Esophagus muscularis mucosa (tissue), 4 donors: Measurements from ENCODE around the gene LMX1B. TPM values are rescaled to one million over a fixed set of nuclear protein-coding genes. Genes with fewer than 3 reads are reported as not detected.
"Not testable (repeated sequence)": the region's sequence is repeated elsewhere in the genome, so short reads cannot be mapped to it uniquely, and the experiment has no call there.

Experiments used
- DNase-seq: peaks from one replicate; pipeline ENCODE4 v3.0.0-alpha.2; 2017; ENCODE audit errors: extremely low spot score
- H3K27ac ChIP-seq, 4 donors: fragments of 200-600 bp; sonication (generic); replicated peaks in 1 of 4; 1 replicate in 3 of 4; 2 replicates in 1 of 4; pipeline ENCODE4 v1.5.1; 2016 to 2019; ENCODE audit warnings: mild to moderate bottlenecking in 1 of 4
- H3K27me3 ChIP-seq, 4 donors: fragments of 200-600 bp; sonication (generic); one replicate each; pipeline versions ENCODE4 v1.5.1 to v1.6.0; 2016 to 2019
- H3K36me3 ChIP-seq, 4 donors: fragments of 200-600 bp; sonication (generic); one replicate each; pipeline ENCODE4 v1.5.1; 2016 to 2019
- H3K4me1 ChIP-seq, 4 donors: fragments of 200-600 bp; sonication (generic); one replicate each; pipeline ENCODE4 v1.5.1; 2016 to 2019
- H3K4me3 ChIP-seq, 4 donors: fragments of 200-600 bp; sonication (generic); 1 replicate in 2 of 4; 2 replicates in 2 of 4; pipeline ENCODE4 v1.5.1; 2016 to 2019; ENCODE audit warnings: mild to moderate bottlenecking in 4 of 4, moderate library complexity in 1 of 4
- H3K9me3 ChIP-seq, 4 donors: fragments of 200-600 bp; sonication (generic); 1 replicate in 3 of 4; 2 replicates in 1 of 4; pipeline ENCODE4 v1.5.1; 2016 to 2019
- EP300 ChIP-seq: sonication (generic); formaldehyde crosslinking; IDR thresholded peaks from one replicate; pipeline ENCODE4 v1.6.1; 2017; ENCODE audit warnings: antibody characterized with exemption
- POLR2A ChIP-seq: fragments of 450-650 bp; IDR thresholded peaks from one replicate; pipeline ENCODE4 v1.6.1; 2017; ENCODE audit warnings: antibody characterized with exemption, moderate library complexity, mild to moderate bottlenecking, low read depth
- POLR2AphosphoS5 ChIP-seq, 2 donors: sonication (generic); formaldehyde crosslinking; IDR thresholded peaks; one replicate each; pipeline ENCODE4 v1.6.1; 2017; ENCODE audit warnings: antibody characterized with exemption in 2 of 2
- WGBS: methylation state at CpG from one replicate; pipeline ENCODE4 v1.1.5; 2018; 5-methylcytosine and 5-hydroxymethylcytosine counted together
- intact Hi-C: fragments of 100-400 bp; cut with DNase I; formaldehyde crosslinking; loops from one replicate; pipeline ENCODE4 v1.15.1; 2023
- total RNA-seq, 4 donors: library from RNA; depleted of rRNA; stranded (reverse); fragments of >200 nt; gene quantifications; one replicate each; pipeline versions ENCODE4 v1.1.0 to v1.2.1, GENCODE V29; 2016
- TF ChIP-seq, protein P1 (sequence below), 3 experiments: fragments of 200-600 bp in 2 of 3; fragments of 450-650 bp in 1 of 3; sonication (generic) in 2 of 3; IDR thresholded peaks; one replicate each; pipeline ENCODE4 v1.5.1; 2017 to 2019; ENCODE audit warnings: antibody characterized with exemption in 3 of 3, mild to moderate bottlenecking in 2 of 3, moderate library complexity in 1 of 3

Gene LMX1B
- total RNA-seq, 4 donors from 2014 or later, result under 0.01 to 0.66 (median 0.24) TPM

DNA sequence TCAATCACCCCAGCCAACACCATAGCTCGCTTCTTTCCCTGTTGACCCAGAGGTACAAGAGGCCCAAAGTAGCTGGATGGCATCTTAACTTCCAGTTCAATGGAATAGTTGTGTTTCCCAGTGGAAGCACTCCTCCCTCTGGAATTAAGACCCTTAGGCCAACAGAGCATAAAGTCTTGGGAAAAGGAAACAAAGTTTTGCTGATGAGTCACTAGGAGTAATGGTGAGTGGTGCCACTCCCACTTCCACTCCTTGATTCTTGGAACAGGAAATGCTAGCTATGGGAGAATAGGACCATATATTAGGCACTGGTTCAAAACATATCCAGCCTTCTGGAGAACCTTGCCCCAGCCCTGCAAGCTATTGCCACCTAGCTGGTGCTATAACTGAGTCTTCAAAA, 44.7 kb upstream of the LMX1B start:
- Histone ChIP-seq H3K36me3 (no peaks in the 10 kb centered on the region), H3K27me3 (peaks cover 0 to 32% (median 2%) of the 10 kb centered on the region in 4 donors), H3K27ac (no peak overlapping the region), H3K4me3 (no peak overlapping the region), H3K4me1 (no peaks in the 10 kb centered on the region), H3K9me3 (peaks cover 0 to 3% (median 0%) of the 10 kb centered on the region in 4 donors)
- no peak for DNase-seq
- TF ChIP-seq POLR2A, result no peak
- intact Hi-C loops, result no loop called here
- 100% methylated on average over 1 of the region's 1 CpG for WGBS

DNA sequence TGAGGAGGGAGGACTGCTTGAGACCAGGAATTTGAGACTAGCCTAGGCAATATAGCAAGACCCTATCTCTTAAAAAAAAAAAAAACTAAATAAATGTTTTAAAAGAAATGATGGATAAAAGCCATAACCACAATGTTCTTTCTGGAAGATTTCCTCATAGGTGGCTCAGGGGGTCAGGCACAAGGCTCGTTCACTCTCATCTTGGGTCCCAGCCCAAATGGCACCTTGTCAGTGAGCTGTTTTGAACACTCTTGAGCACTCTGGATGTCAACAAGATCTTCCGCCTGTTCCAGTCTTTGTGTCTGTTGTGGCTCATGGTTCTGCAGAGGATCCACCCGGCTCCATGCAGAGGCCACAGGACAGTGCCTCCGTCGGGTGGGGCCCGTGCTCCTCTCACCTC, 35.7 kb upstream of the LMX1B start:
- peaks cover 0 to 1% (median 0%) of the 10 kb centered on the region in 4 donors for H3K4me1 ChIP-seq
- TF ChIP-seq POLR2A (no peak), POLR2AphosphoS5 (IDR thresholded peaks at IDR 0.05) (no peak)
- TF ChIP-seq, protein P1, sequence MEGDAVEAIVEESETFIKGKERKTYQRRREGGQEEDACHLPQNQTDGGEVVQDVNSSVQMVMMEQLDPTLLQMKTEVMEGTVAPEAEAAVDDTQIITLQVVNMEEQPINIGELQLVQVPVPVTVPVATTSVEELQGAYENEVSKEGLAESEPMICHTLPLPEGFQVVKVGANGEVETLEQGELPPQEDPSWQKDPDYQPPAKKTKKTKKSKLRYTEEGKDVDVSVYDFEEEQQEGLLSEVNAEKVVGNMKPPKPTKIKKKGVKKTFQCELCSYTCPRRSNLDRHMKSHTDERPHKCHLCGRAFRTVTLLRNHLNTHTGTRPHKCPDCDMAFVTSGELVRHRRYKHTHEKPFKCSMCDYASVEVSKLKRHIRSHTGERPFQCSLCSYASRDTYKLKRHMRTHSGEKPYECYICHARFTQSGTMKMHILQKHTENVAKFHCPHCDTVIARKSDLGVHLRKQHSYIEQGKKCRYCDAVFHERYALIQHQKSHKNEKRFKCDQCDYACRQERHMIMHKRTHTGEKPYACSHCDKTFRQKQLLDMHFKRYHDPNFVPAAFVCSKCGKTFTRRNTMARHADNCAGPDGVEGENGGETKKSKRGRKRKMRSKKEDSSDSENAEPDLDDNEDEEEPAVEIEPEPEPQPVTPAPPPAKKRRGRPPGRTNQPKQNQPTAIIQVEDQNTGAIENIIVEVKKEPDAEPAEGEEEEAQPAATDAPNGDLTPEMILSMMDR (IDR thresholded peaks at IDR 0.05), result no peak
- H3K27me3 ChIP-seq, result peaks cover 0 to 24% (median 0%) of the 10 kb centered on the region in 4 donors
- H3K27ac ChIP-seq, result no peak overlapping the region
- no peaks in the 10 kb centered on the region for H3K36me3 ChIP-seq
- no peak for DNase-seq
- WGBS, result 71% methylated on average over 6 of the region's 6 CpGs
- H3K4me3 ChIP-seq, result no peak overlapping the region
- no peaks in the 10 kb centered on the region for H3K9me3 ChIP-seq
- intact Hi-C loops, result no loop called here

DNA sequence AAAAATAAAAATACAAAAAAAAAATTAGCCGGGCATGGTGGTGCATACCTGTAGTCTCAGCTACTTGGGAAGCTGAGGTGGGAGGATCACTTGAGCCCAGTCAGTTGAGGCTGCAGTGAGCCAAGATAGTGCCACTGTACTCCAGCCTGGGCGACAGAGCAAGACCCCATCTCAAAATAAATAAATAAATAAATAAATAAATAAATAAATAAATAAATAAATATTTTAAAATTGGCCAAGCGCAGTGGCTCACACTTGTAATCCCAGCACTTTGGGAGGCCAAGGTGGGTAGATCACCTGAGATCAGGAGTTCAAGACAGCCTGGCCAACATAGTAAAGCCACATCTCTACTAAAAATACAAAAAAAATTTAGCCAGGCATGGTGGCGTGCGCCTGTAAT, 33.4 kb upstream of the LMX1B start:
- H3K27me3 ChIP-seq, result peaks cover 0 to 29% (median 0%) of the 10 kb centered on the region in 4 donors
- H3K27ac ChIP-seq, intact Hi-C loops, H3K36me3 ChIP-seq, H3K4me1 ChIP-seq, H3K9me3 ChIP-seq, H3K4me3 ChIP-seq, DNase-seq: not testable (repeated sequence)
- WGBS, result 77% methylated on average over 5 of the region's 5 CpGs

DNA sequence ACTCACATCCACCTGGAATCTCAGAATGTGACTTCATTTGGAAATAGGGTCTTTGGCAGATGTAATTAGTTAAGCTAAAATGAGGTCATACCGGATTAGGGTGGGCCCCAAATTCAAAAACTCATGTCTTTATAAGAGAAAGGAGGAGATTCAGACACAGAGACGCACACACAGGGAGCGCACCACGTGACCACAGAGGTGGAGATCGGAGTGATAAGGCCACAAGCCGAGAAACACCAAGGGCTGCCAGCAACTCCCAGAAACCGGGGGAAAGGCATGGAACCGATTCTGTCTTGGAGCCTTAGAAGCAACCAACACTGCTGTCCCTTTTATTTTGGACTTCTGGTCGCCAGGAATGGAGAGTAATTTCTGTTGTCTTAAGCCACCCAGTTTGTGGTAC, 31.8 kb upstream of the LMX1B start:
- H3K9me3 ChIP-seq, result no peaks in the 10 kb centered on the region
- WGBS, result 75% methylated on average over 9 of the region's 9 CpGs
- intact Hi-C loops, result no loop called here

DNA sequence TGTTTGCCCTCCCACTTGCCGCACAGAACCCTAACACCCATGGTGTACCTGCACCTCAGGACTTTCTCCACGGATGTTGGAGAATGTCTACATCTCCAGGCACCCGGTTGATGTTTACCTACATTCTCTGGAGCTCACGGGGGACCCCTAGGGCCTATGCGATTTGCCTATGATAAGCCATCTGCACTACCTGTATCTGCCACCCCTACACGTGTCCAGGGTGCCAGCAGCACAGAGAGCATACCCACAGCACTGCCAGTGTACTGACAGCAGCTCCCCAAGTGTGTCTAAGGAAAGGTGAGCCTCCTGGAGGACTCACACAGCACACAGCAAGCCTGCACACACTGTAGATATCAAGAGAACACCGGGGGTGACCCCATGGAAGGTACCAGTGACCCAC, 31.3 kb upstream of the LMX1B start:
- Histone ChIP-seq H3K27me3 (peaks cover 0 to 27% (median 0%) of the 10 kb centered on the region in 4 donors), H3K27ac (no peak overlapping the region), H3K9me3 (no peaks in the 10 kb centered on the region), H3K4me1 (peaks cover 6 to 10% (median 7%) of the 10 kb centered on the region in 4 donors), H3K4me3 (no peak overlapping the region), H3K36me3 (no peaks in the 10 kb centered on the region)
- DNase-seq, result no peak
- intact Hi-C loops, result no loop called here
- no peak for TF ChIP-seq EP300
- TF ChIP-seq, protein P1 (IDR thresholded peaks at IDR 0.05), result no peak
- TF ChIP-seq POLR2A, result no peak
- TF ChIP-seq POLR2AphosphoS5 (IDR thresholded peaks at IDR 0.05), result no peak
- 88% methylated on average over 6 of the region's 7 CpGs for WGBS

More for the DNA sequence above, 31.8 kb upstream of the LMX1B start:
- no peak overlapping the region for H3K27ac ChIP-seq
- H3K4me3 ChIP-seq, result no peak overlapping the region
- no peaks in the 10 kb centered on the region for H3K36me3 ChIP-seq
- DNase-seq, result no peak
- peaks cover 0 to 29% (median 0%) of the 10 kb centered on the region in 4 donors for H3K27me3 ChIP-seq
- TF ChIP-seq, protein P1 (IDR thresholded peaks at IDR 0.05), result no peak
- no peak for TF ChIP-seq POLR2A
- TF ChIP-seq EP300, result no peak
- no peak for TF ChIP-seq POLR2AphosphoS5 (IDR thresholded peaks at IDR 0.05)
- peaks cover 1 to 5% (median 2%) of the 10 kb centered on the region in 4 donors for H3K4me1 ChIP-seq

DNA sequence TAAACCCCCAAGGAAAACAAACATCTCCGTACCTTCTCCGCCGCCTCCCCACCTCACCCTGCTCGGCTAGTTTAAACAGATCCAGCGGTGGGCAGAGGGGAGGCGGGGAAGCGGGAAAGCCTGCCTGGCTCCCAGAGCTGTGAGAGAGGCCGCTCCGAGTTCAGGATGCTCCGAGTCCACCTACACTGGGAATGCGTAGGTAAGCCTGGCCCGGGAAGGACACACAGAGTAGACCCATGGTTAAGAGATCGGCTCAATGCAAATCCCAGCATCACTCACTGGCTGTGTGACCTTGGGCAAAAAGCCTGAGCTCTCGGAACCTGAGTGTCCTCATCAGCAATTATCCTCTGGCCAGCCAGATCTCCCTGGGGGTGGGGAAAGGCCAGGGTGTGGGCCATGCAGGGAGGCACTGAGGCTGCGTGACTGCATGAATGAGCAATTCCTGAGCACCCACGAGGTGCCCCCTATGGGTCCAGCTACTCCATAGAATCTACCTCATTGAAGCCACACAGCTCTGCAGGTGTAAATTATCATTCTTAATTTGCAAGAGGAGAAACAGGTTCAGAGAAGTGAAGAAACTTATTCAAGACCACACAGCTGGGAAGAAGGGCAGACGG, 30.5 kb upstream of the LMX1B start:
- Histone ChIP-seq H3K4me3 (no peak overlapping the region), H3K4me1 (peaks cover 15 to 18% (median 15%) of the 10 kb centered on the region in 4 donors), H3K9me3 (no peaks in the 10 kb centered on the region), H3K36me3 (no peaks in the 10 kb centered on the region), H3K27me3 (peaks cover 0 to 21% (median 0%) of the 10 kb centered on the region in 4 donors), H3K27ac (no peak overlapping the region)
- no peak for DNase-seq
- TF ChIP-seq EP300, result no peak
- TF ChIP-seq POLR2AphosphoS5 (IDR thresholded peaks at IDR 0.05), result no peak
- TF ChIP-seq, protein P1 (IDR thresholded peaks at IDR 0.05), result no peak
- TF ChIP-seq POLR2A, result no peak
- 51% methylated on average over 17 of the region's 17 CpGs for WGBS
- intact Hi-C loops, result no loop called here
